Liver (tissue), 3 donors: ENCODE measurements around the gene NUDT13.

ENCODE experiments used
- GABPA ChIP-seq, 2 donors: IDR thresholded peaks in 1 of 2; conservative IDR thresholded peaks in 1 of 2; 2 replicates each; pipeline ENCODE4 v1.6.1; 2016; ENCODE audit warnings: antibody characterized with exemption in 2 of 2, mild to moderate bottlenecking in 1 of 2, moderate library complexity in 1 of 2
- SP1 ChIP-seq: IDR thresholded peaks from 2 replicates; pipeline ENCODE4 v1.6.1; 2018; ENCODE audit warnings: antibody characterized with exemption, mild to moderate bottlenecking
- TAF1 ChIP-seq: conservative IDR thresholded peaks from 2 replicates; pipeline ENCODE4 v1.6.1; 2016; ENCODE audit warnings: antibody characterized with exemption, mild to moderate bottlenecking
- TF ChIP-seq, protein P1 (sequence below): fragments of 150-350 bp; IDR thresholded peaks from 2 replicates; pipeline ENCODE4 v1.5.1; 2017; ENCODE audit warnings: improper control_type of control experiment, low read depth, low read length; ENCODE audit not compliant: missing input control
- donor health status: healthy.
- donor health status: healthy.

DNA sequence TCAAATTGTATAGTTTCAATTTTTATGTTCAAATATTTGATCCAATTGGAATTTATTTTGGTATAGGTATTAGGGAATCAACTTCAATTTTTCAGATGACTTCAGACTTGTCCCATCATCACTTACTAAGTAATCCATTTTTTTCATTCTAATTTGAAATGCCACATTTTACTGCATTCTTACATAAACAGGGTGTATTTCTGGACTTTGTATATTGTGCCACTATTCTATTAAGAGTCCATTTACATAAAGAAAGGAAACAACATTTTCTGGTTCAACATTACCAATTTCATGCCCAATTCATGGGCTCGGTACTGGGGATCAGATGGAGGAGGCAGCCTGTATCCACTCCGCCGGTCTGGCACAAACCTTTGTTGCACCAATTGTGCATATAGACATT is 41.8 kb downstream of the NUDT13 start:
- TF ChIP-seq, protein P1, sequence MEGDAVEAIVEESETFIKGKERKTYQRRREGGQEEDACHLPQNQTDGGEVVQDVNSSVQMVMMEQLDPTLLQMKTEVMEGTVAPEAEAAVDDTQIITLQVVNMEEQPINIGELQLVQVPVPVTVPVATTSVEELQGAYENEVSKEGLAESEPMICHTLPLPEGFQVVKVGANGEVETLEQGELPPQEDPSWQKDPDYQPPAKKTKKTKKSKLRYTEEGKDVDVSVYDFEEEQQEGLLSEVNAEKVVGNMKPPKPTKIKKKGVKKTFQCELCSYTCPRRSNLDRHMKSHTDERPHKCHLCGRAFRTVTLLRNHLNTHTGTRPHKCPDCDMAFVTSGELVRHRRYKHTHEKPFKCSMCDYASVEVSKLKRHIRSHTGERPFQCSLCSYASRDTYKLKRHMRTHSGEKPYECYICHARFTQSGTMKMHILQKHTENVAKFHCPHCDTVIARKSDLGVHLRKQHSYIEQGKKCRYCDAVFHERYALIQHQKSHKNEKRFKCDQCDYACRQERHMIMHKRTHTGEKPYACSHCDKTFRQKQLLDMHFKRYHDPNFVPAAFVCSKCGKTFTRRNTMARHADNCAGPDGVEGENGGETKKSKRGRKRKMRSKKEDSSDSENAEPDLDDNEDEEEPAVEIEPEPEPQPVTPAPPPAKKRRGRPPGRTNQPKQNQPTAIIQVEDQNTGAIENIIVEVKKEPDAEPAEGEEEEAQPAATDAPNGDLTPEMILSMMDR: no peak
- TF ChIP-seq TAF1: no peak
- TF ChIP-seq SP1: no peak
- no peak for TF ChIP-seq GABPA (IDR thresholded peaks at IDR 0.05 in 1 of 2, conservative IDR thresholded peaks at IDR 0.05 in 1 of 2)
